ENCODE data around the gene SCGB2A2.

Gene SCGB2A2

DNA sequence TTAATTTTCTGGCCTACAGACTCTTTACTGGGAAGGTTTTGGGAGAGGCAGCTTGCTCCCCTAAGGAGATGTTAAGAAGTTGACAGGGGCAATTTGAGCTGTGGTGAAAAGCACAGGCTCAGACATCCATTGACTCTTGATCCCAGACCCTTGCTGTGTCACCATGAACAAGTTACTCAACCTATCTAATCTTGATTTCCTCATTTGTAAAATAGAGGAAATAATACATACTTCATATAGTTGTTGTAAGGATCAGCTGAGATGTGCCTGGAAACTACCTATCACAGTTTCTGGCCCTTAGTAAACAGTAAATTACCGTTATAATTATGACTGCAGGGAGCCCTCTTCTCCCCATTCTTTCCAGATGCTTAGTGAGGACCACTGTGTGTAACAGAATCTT is 45.5 kb downstream of the SCGB2A2 start (continued):
- TF ChIP-seq ZNF169 (tag by site-specific recombination; IDR thresholded peaks at IDR 0.05) (no peak), ZNF302 (tag by site-specific recombination; IDR thresholded peaks at IDR 0.05; ENCODE audit: low read depth) (no peak), BCL11B (tag by site-specific recombination; IDR thresholded peaks at IDR 0.05; ENCODE audit: low read depth) (no peak), ZNF623 (tag by site-specific recombination; IDR thresholded peaks at IDR 0.05) (no peak)
- TF ChIP-seq, protein P1, sequence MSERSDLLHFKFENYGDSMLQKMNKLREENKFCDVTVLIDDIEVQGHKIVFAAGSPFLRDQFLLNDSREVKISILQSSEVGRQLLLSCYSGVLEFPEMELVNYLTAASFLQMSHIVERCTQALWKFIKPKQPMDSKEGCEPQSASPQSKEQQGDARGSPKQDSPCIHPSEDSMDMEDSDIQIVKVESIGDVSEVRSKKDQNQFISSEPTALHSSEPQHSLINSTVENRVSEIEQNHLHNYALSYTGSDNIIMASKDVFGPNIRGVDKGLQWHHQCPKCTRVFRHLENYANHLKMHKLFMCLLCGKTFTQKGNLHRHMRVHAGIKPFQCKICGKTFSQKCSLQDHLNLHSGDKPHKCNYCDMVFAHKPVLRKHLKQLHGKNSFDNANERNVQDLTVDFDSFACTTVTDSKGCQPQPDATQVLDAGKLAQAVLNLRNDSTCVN (tag by site-specific recombination; optimal IDR thresholded peaks at IDR 0.05) = no peak
- TF ChIP-seq, protein P2, sequence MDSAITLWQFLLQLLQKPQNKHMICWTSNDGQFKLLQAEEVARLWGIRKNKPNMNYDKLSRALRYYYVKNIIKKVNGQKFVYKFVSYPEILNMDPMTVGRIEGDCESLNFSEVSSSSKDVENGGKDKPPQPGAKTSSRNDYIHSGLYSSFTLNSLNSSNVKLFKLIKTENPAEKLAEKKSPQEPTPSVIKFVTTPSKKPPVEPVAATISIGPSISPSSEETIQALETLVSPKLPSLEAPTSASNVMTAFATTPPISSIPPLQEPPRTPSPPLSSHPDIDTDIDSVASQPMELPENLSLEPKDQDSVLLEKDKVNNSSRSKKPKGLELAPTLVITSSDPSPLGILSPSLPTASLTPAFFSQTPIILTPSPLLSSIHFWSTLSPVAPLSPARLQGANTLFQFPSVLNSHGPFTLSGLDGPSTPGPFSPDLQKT (IDR thresholded peaks at IDR 0.05; ENCODE audit: borderline replicate concordance, low read depth, low read length) = no peak

DNA sequence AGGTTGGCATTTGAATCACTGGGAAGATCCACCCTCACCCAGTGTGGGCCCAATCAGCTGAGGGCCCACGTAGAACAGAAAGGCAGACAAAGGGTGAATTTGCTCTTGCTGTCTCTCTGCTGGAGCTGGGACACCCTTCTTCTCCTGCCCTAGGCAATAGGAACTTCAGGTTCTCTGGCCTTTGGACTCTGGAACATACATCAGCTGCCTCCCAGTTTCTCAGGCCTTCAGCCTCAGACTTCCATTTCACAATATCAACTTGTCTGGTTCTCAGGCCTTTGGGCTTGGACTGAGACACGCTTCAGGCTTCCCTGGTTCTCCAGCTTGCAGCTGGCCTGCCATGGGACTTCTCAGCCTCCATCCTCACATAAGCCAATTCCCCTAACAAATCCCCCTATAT is 52.6 kb downstream of the SCGB2A2 start:
- TF ChIP-seq ZNF394 (tag by site-specific recombination; IDR thresholded peaks at IDR 0.05; ENCODE audit: borderline replicate concordance) = no peak
- no peak for TF ChIP-seq ZNF677 (tag by site-specific recombination; IDR thresholded peaks at IDR 0.05)
- TF ChIP-seq, protein P3, sequence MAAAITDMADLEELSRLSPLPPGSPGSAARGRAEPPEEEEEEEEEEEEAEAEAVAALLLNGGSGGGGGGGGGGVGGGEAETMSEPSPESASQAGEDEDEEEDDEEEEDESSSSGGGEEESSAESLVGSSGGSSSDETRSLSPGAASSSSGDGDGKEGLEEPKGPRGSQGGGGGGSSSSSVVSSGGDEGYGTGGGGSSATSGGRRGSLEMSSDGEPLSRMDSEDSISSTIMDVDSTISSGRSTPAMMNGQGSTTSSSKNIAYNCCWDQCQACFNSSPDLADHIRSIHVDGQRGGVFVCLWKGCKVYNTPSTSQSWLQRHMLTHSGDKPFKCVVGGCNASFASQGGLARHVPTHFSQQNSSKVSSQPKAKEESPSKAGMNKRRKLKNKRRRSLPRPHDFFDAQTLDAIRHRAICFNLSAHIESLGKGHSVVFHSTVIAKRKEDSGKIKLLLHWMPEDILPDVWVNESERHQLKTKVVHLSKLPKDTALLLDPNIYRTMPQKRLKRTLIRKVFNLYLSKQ (tag by site-specific recombination; IDR thresholded peaks at IDR 0.05; ENCODE audit: borderline replicate concordance) = no peak
- TF ChIP-seq ZNF626 (tag by site-specific recombination; IDR thresholded peaks at IDR 0.05) = no peak
- TF ChIP-seq ZNF211 (tag by site-specific recombination; IDR thresholded peaks at IDR 0.05; ENCODE audit: low read depth) = no peak
- TF ChIP-seq ZNF707 (tag by site-specific recombination; IDR thresholded peaks at IDR 0.05) = no peak
- no peak for TF ChIP-seq SP2 (tag by site-specific recombination; IDR thresholded peaks at IDR 0.05)
- TF ChIP-seq, protein P4, sequence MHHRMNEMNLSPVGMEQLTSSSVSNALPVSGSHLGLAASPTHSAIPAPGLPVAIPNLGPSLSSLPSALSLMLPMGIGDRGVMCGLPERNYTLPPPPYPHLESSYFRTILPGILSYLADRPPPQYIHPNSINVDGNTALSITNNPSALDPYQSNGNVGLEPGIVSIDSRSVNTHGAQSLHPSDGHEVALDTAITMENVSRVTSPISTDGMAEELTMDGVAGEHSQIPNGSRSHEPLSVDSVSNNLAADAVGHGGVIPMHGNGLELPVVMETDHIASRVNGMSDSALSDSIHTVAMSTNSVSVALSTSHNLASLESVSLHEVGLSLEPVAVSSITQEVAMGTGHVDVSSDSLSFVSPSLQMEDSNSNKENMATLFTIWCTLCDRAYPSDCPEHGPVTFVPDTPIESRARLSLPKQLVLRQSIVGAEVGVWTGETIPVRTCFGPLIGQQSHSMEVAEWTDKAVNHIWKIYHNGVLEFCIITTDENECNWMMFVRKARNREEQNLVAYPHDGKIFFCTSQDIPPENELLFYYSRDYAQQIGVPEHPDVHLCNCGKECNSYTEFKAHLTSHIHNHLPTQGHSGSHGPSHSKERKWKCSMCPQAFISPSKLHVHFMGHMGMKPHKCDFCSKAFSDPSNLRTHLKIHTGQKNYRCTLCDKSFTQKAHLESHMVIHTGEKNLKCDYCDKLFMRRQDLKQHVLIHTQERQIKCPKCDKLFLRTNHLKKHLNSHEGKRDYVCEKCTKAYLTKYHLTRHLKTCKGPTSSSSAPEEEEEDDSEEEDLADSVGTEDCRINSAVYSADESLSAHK (tag by site-specific recombination; IDR thresholded peaks at IDR 0.05) = no peak
- TF ChIP-seq ZNF621 (tag by site-specific recombination; IDR thresholded peaks at IDR 0.05) = no peak
- no peak for TF ChIP-seq ZNF529 (tag by site-specific recombination; IDR thresholded peaks at IDR 0.05; ENCODE audit: insufficient replicate concordance)
- no peak for TF ChIP-seq ZNF302 (tag by site-specific recombination; IDR thresholded peaks at IDR 0.05; ENCODE audit: low read depth)
- TF ChIP-seq ZNF610 (tag by site-specific recombination; IDR thresholded peaks at IDR 0.05; ENCODE audit: borderline replicate concordance) = no peak
- TF ChIP-seq ZIC2 (tag by site-specific recombination; IDR thresholded peaks at IDR 0.05) = no peak
- no peak for TF ChIP-seq ZNF433 (tag by site-specific recombination; IDR thresholded peaks at IDR 0.05; ENCODE audit: low read depth)
- POLR2A ChIA-PET = interaction anchor here (1.7 kb wide), 1 partner anchor 15 kb away, joined by 4 read pairs; no protein-coding TSS in a partner anchor
- Histone ChIP-seq H3K27ac (ENCODE audit: extremely low read depth, low read depth, low read length) (no peak overlapping the region), H3K4me1 (ENCODE audit: control insufficient read depth, insufficient read depth, low read length) (no peaks in the 10 kb centered on the region), H3K36me3 (ENCODE audit: control insufficient read depth in 2 of 2, insufficient read depth in 1 of 2, low read length in 2 of 2) (no peaks in the 10 kb centered on the region), H3K9me3 (ENCODE audit: control insufficient read depth, insufficient read depth, low read depth, low read length) (no peaks in the 10 kb centered on the region), H3K4me3 (ENCODE audit: low read depth, low read length) (no peak overlapping the region)
- CTCF ChIA-PET = interaction anchor here (0.6 to 4.5 kb wide), 4 partner anchors 11 to 525 kb away, joined by 3 to 23 read pairs (median 4); no protein-coding TSS in a partner anchor
